HEK293 (cell line): Measurements from ENCODE around the gene SWAP70.

Experiments used
- CTCF ChIA-PET: fragments of 350-600 bp; formaldehyde crosslinking; extraction: SDS; loops from one replicate; lab custom pipeline; 2021; ENCODE audit warnings: antibody characterized with exemption; lab: Yijun Ruan, JAX
- POLR2A ChIA-PET: fragments of 300-600 bp; formaldehyde crosslinking; extraction: SDS; loops from one replicate; lab custom pipeline; 2020; ENCODE audit warnings: antibody characterized with exemption, inconsistent platforms; lab: Yijun Ruan, JAX
- H3K27ac ChIP-seq: fragments of 200-500 bp; sonication (Bioruptor generic); 2 replicates; pipeline ENCODE4 v1.5.1; 2014; ENCODE audit warnings: low read depth, low read length, control low read depth, inconsistent platforms; ENCODE audit errors: extremely low read depth
- H3K36me3 ChIP-seq, 2 experiments: fragments of 200-500 bp in 1 of 2; sonication (Bioruptor generic) in 1 of 2; 1 replicate in 1 of 2; 2 replicates in 1 of 2; pipeline ENCODE4 v1.5.1; 2014 to 2017; ENCODE audit warnings: inconsistent platforms in 2 of 2, low read length in 2 of 2; ENCODE audit not compliant: control insufficient read depth in 2 of 2, insufficient read depth in 1 of 2
- H3K4me1 ChIP-seq: fragments of 200-500 bp; sonication (Bioruptor generic); 2 replicates; pipeline ENCODE4 v1.5.1; 2014; ENCODE audit warnings: mild to moderate bottlenecking, low read length, inconsistent platforms; ENCODE audit not compliant: control insufficient read depth, insufficient read depth
- H3K4me3 ChIP-seq: 2 replicates; pipeline ENCODE4 v1.5.1; 2011; ENCODE audit warnings: low read depth, mild to moderate bottlenecking, control low read depth, low read length, moderate library complexity
- H3K9me3 ChIP-seq: fragments of 200-500 bp; sonication (Bioruptor generic); 2 replicates; pipeline ENCODE4 v1.5.1; 2014; ENCODE audit warnings: low read depth, low read length, inconsistent platforms; ENCODE audit not compliant: control insufficient read depth, insufficient read depth
- KLF16 ChIP-seq: fragments of 450-650 bp; formaldehyde crosslinking; IDR thresholded peaks from 2 replicates; pipeline ENCODE4 v1.5.1; 2017; ENCODE audit warnings: missing biosample characterization, missing genetic modification characterization
- SETDB1 ChIP-seq: IDR thresholded peaks from one replicate; pipeline ENCODE4 v1.6.1; 2017; ENCODE audit warnings: mild to moderate bottlenecking, low read length, moderate library complexity, mixed read lengths; ENCODE audit not compliant: insufficient read length
- SP3 ChIP-seq: fragments of 450-650 bp; formaldehyde crosslinking; IDR thresholded peaks from 2 replicates; pipeline ENCODE4 v1.5.1; 2016; ENCODE audit warnings: missing biosample characterization, missing genetic modification characterization
- ZBTB8A ChIP-seq: fragments of 450-650 bp; formaldehyde crosslinking; IDR thresholded peaks from 2 replicates; pipeline ENCODE4 v1.5.1; 2016; ENCODE audit warnings: missing biosample characterization, missing genetic modification characterization
- ZFP69B ChIP-seq: fragments of 450-650 bp; formaldehyde crosslinking; IDR thresholded peaks from 2 replicates; pipeline ENCODE4 v1.5.1; 2016; ENCODE audit warnings: missing biosample characterization, missing genetic modification characterization
- ZNF169 ChIP-seq: fragments of 450-650 bp; formaldehyde crosslinking; IDR thresholded peaks from 2 replicates; pipeline ENCODE4 v1.5.1; 2016; ENCODE audit warnings: missing biosample characterization, missing genetic modification characterization
- ZNF211 ChIP-seq: fragments of 450-650 bp; formaldehyde crosslinking; IDR thresholded peaks from 2 replicates; pipeline ENCODE4 v1.5.1; 2016; ENCODE audit warnings: low read depth, missing biosample characterization, missing genetic modification characterization
- ZNF214 ChIP-seq: fragments of 450-650 bp; formaldehyde crosslinking; IDR thresholded peaks from 2 replicates; pipeline ENCODE4 v1.5.1; 2017; ENCODE audit warnings: missing biosample characterization, mild to moderate bottlenecking, missing genetic modification characterization, borderline replicate concordance
- ZNF223 ChIP-seq: fragments of 450-650 bp; formaldehyde crosslinking; IDR thresholded peaks from 2 replicates; pipeline ENCODE4 v1.5.1; 2016; ENCODE audit warnings: missing biosample characterization, missing genetic modification characterization
- ZNF292 ChIP-seq: fragments of 450-650 bp; formaldehyde crosslinking; IDR thresholded peaks from 2 replicates; pipeline ENCODE4 v1.5.1; 2016; ENCODE audit warnings: low read depth, missing biosample characterization, missing genetic modification characterization, borderline replicate concordance
- ZNF354C ChIP-seq: fragments of 450-650 bp; formaldehyde crosslinking; IDR thresholded peaks from 2 replicates; pipeline ENCODE4 v1.5.1; 2016; ENCODE audit warnings: missing biosample characterization, missing genetic modification characterization, low read depth, borderline replicate concordance
- ZNF621 ChIP-seq: fragments of 450-650 bp; formaldehyde crosslinking; IDR thresholded peaks from 2 replicates; pipeline ENCODE4 v1.5.1; 2017; ENCODE audit warnings: missing biosample characterization, missing genetic modification characterization
- ZNF626 ChIP-seq: fragments of 450-650 bp; sonication (Bioruptor Pico); formaldehyde crosslinking; IDR thresholded peaks from 2 replicates; pipeline ENCODE4 v1.5.1; 2018; ENCODE audit warnings: missing biosample characterization, missing genetic modification characterization, inconsistent platforms
- ZNF664 ChIP-seq: fragments of 450-650 bp; formaldehyde crosslinking; IDR thresholded peaks from 2 replicates; pipeline ENCODE4 v1.5.1; 2016; ENCODE audit warnings: missing biosample characterization, missing genetic modification characterization
- ZNF777 ChIP-seq: fragments of 450-650 bp; formaldehyde crosslinking; IDR thresholded peaks from 2 replicates; pipeline ENCODE4 v1.5.1; 2017; ENCODE audit warnings: missing biosample characterization, missing genetic modification characterization, borderline replicate concordance
- ZXDB ChIP-seq: fragments of 450-650 bp; formaldehyde crosslinking; IDR thresholded peaks from 2 replicates; pipeline ENCODE4 v1.5.1; 2016; ENCODE audit warnings: missing biosample characterization, missing genetic modification characterization
- TF ChIP-seq, protein P1 (sequence below): fragments of 450-650 bp; formaldehyde crosslinking; IDR thresholded peaks from 2 replicates; pipeline ENCODE4 v1.5.1; 2016; ENCODE audit warnings: missing biosample characterization, missing genetic modification characterization
- TF ChIP-seq, protein P2 (sequence below): fragments of 450-650 bp; formaldehyde crosslinking; IDR thresholded peaks from 2 replicates; pipeline ENCODE4 v1.5.1; 2016; ENCODE audit warnings: missing biosample characterization, missing genetic modification characterization
- TF ChIP-seq, protein P3 (sequence below): fragments of 450-650 bp; formaldehyde crosslinking; IDR thresholded peaks from 2 replicates; pipeline ENCODE4 v1.5.1; 2017; ENCODE audit warnings: missing biosample characterization, mild to moderate bottlenecking, missing genetic modification characterization, moderate library complexity
- TF ChIP-seq, protein P4 (sequence below): fragments of 450-650 bp; formaldehyde crosslinking; IDR thresholded peaks from 2 replicates; pipeline ENCODE4 v1.5.1; 2016; ENCODE audit warnings: missing biosample characterization, missing genetic modification characterization
- TF ChIP-seq, protein P5 (sequence below): fragments of 450-650 bp; formaldehyde crosslinking; IDR thresholded peaks from 2 replicates; pipeline ENCODE4 v1.5.1; 2016; ENCODE audit warnings: missing biosample characterization, missing genetic modification characterization
- TF ChIP-seq, protein P6 (sequence below): fragments of 450-650 bp; formaldehyde crosslinking; IDR thresholded peaks from 2 replicates; pipeline ENCODE4 v1.5.1; 2016; ENCODE audit warnings: missing biosample characterization, missing genetic modification characterization

The SWAP70 gene

DNA sequence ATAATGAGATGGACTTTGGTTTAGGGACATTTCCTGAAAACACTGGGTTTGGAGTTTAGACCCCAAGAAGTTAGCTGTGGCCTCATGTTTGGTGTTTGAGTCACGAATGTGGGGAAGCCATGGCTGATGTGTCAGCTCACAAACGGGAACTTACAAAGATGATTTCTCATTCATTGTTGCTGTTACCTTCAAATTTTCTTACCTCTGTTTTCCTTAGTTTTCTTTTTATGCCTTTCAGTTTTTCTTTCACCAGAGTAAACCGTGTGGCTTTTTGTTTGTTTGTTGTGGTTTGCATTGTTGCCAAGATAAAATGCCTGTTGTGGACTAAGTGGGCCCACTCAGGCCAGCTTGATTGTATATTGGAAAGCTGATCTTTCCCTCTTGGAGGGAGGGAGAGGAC, 89.1 kb downstream of the SWAP70 start:
- no peak overlapping the region for H3K4me3 ChIP-seq
- POLR2A ChIA-PET, result no interaction called here
- peaks cover 0 to 22% of the 10 kb centered on the region in 2 experiments; a peak in 1 of 3 replicates for H3K36me3 ChIP-seq
- TF ChIP-seq ZNF354C, result no peak
- TF ChIP-seq, protein P1, sequence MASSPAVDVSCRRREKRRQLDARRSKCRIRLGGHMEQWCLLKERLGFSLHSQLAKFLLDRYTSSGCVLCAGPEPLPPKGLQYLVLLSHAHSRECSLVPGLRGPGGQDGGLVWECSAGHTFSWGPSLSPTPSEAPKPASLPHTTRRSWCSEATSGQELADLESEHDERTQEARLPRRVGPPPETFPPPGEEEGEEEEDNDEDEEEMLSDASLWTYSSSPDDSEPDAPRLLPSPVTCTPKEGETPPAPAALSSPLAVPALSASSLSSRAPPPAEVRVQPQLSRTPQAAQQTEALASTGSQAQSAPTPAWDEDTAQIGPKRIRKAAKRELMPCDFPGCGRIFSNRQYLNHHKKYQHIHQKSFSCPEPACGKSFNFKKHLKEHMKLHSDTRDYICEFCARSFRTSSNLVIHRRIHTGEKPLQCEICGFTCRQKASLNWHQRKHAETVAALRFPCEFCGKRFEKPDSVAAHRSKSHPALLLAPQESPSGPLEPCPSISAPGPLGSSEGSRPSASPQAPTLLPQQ (tag by site-specific recombination), result peak; percentile 34; the same call in 1 of the 2 replicates
- no peak for TF ChIP-seq ZNF664 (tag by site-specific recombination)
- no peak for TF ChIP-seq ZNF626 (tag by site-specific recombination)
- TF ChIP-seq ZFP69B, result 0 out of 2 replicates have a peak, but pooled peaks have one; percentile 43
- TF ChIP-seq ZNF211 (tag by site-specific recombination), result no peak
- TF ChIP-seq, all 188 proteins: peak for 2
- Histone ChIP-seq H3K9me3 (no peaks in the 10 kb centered on the region), H3K27ac (no peak overlapping the region), H3K4me1 (no peaks in the 10 kb centered on the region)
- CTCF ChIA-PET, result interaction anchor here (0.6 kb wide), 1 partner anchor 175 kb away, joined by 4 read pairs; no protein-coding TSS in a partner anchor

DNA sequence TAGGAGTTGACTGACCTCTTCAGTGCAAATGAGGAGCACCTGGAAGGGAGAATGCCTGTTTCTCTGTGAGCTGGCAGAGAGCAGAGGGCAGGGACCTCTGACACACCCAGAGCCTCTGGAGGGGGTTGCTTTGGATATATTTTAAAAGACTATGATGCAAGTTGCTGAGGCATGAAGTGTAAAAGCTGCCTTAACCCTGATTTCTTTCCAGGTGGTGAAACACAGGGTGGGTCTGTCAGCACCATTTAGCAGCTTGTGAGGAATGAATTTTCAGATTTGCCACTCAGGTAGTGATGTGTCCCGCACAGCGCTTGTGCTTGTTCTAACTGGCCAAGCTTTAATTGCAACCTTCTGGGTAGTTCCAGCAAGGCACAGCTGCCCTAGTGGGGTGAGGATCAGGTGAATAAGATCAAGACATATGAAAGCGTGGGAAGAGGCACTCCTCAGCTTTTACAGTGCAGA, 90.2 kb downstream of the SWAP70 start:
- no peaks in the 10 kb centered on the region for H3K4me1 ChIP-seq
- H3K27ac ChIP-seq, result no peak overlapping the region
- ChIA-PET CTCF (interaction anchor here (0.6 kb wide), 1 partner anchor 571 kb away, joined by 3 read pairs; no protein-coding TSS in a partner anchor), POLR2A (interaction anchor here (0.8 kb wide), 1 partner anchor 551 kb away, joined by 3 read pairs; the partner anchor contains the start of gene ADM)
- no peaks in the 10 kb centered on the region for H3K9me3 ChIP-seq
- H3K4me3 ChIP-seq, result no peak overlapping the region
- H3K36me3 ChIP-seq, result peaks cover 0 to 18% of the 10 kb centered on the region in 2 experiments; a peak in 1 of 3 replicates
- TF ChIP-seq, protein P2, sequence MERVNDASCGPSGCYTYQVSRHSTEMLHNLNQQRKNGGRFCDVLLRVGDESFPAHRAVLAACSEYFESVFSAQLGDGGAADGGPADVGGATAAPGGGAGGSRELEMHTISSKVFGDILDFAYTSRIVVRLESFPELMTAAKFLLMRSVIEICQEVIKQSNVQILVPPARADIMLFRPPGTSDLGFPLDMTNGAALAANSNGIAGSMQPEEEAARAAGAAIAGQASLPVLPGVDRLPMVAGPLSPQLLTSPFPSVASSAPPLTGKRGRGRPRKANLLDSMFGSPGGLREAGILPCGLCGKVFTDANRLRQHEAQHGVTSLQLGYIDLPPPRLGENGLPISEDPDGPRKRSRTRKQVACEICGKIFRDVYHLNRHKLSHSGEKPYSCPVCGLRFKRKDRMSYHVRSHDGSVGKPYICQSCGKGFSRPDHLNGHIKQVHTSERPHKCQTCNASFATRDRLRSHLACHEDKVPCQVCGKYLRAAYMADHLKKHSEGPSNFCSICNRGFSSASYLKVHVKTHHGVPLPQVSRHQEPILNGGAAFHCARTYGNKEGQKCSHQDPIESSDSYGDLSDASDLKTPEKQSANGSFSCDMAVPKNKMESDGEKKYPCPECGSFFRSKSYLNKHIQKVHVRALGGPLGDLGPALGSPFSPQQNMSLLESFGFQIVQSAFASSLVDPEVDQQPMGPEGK (tag by site-specific recombination), result no peak
- TF ChIP-seq KLF16 (tag by site-specific recombination), result no peak
- TF ChIP-seq ZNF626 (tag by site-specific recombination), result no peak
- TF ChIP-seq ZNF223 (tag by site-specific recombination), result no peak
- TF ChIP-seq ZNF169 (tag by site-specific recombination), result no peak
- TF ChIP-seq, protein P3, sequence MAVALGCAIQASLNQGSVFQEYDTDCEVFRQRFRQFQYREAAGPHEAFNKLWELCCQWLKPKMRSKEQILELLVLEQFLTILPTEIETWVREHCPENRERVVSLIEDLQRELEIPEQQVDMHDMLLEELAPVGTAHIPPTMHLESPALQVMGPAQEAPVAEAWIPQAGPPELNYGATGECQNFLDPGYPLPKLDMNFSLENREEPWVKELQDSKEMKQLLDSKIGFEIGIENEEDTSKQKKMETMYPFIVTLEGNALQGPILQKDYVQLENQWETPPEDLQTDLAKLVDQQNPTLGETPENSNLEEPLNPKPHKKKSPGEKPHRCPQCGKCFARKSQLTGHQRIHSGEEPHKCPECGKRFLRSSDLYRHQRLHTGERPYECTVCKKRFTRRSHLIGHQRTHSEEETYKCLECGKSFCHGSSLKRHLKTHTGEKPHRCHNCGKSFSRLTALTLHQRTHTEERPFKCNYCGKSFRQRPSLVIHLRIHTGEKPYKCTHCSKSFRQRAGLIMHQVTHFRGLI, result no peak
- no peak for TF ChIP-seq ZXDB (tag by site-specific recombination)
- TF ChIP-seq, protein P4, sequence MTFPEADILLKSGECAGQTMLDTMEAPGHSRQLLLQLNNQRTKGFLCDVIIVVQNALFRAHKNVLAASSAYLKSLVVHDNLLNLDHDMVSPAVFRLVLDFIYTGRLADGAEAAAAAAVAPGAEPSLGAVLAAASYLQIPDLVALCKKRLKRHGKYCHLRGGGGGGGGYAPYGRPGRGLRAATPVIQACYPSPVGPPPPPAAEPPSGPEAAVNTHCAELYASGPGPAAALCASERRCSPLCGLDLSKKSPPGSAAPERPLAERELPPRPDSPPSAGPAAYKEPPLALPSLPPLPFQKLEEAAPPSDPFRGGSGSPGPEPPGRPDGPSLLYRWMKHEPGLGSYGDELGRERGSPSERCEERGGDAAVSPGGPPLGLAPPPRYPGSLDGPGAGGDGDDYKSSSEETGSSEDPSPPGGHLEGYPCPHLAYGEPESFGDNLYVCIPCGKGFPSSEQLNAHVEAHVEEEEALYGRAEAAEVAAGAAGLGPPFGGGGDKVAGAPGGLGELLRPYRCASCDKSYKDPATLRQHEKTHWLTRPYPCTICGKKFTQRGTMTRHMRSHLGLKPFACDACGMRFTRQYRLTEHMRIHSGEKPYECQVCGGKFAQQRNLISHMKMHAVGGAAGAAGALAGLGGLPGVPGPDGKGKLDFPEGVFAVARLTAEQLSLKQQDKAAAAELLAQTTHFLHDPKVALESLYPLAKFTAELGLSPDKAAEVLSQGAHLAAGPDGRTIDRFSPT (tag by site-specific recombination), result no peak
- TF ChIP-seq ZNF621 (tag by site-specific recombination), result no peak
- no peak for TF ChIP-seq SETDB1
- TF ChIP-seq, protein P5, sequence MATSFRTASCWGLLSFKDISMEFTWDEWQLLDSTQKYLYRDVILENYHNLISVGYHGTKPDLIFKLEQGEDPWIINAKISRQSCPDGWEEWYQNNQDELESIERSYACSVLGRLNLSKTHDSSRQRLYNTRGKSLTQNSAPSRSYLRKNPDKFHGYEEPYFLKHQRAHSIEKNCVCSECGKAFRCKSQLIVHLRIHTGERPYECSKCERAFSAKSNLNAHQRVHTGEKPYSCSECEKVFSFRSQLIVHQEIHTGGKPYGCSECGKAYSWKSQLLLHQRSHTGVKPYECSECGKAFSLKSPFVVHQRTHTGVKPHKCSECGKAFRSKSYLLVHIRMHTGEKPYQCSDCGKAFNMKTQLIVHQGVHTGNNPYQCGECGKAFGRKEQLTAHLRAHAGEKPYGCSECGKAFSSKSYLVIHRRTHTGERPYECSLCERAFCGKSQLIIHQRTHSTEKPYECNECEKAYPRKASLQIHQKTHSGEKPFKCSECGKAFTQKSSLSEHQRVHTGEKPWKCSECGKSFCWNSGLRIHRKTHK (tag by site-specific recombination), result no peak
- TF ChIP-seq ZNF292 (tag by site-specific recombination), result no peak
- TF ChIP-seq ZNF777, result no peak
- no peak for TF ChIP-seq ZBTB8A (tag by site-specific recombination)
- TF ChIP-seq ZNF214 (tag by site-specific recombination), result no peak
- no peak for TF ChIP-seq SP3 (tag by site-specific recombination)
- TF ChIP-seq, protein P6, sequence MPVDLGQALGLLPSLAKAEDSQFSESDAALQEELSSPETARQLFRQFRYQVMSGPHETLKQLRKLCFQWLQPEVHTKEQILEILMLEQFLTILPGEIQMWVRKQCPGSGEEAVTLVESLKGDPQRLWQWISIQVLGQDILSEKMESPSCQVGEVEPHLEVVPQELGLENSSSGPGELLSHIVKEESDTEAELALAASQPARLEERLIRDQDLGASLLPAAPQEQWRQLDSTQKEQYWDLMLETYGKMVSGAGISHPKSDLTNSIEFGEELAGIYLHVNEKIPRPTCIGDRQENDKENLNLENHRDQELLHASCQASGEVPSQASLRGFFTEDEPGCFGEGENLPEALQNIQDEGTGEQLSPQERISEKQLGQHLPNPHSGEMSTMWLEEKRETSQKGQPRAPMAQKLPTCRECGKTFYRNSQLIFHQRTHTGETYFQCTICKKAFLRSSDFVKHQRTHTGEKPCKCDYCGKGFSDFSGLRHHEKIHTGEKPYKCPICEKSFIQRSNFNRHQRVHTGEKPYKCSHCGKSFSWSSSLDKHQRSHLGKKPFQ (tag by site-specific recombination), result no peak
- TF ChIP-seq, all 188 proteins: peak for 0
